Ectodermal cell (in vitro differentiated cells): ENCODE results near the gene CIAPIN1.
"Not testable (repeated sequence)": the region's sequence is repeated elsewhere in the genome, so short reads cannot be mapped to it uniquely, and the experiment has no call there.

ENCODE experiments used
- H3K27ac ChIP-seq: 2 replicates; pipeline ENCODE4 v1.7.0; 2013; ENCODE audit warnings: mild to moderate bottlenecking, low read depth, low read length; ENCODE audit not compliant: insufficient read depth, poor library complexity, severe bottlenecking
- H3K27me3 ChIP-seq: 2 replicates; pipeline ENCODE4 v1.7.0; 2013; ENCODE audit warnings: mild to moderate bottlenecking, low read length; ENCODE audit not compliant: insufficient read depth, control insufficient read depth, poor library complexity, severe bottlenecking
- H3K36me3 ChIP-seq: one replicate; pipeline ENCODE4 v1.7.0; 2013; ENCODE audit warnings: low read length; ENCODE audit not compliant: control insufficient read depth, insufficient read depth
- H3K4me1 ChIP-seq: one replicate; pipeline ENCODE4 v1.7.0; 2013; ENCODE audit warnings: low read length; ENCODE audit not compliant: control insufficient read depth, insufficient read depth
- H3K4me3 ChIP-seq: 2 replicates; pipeline ENCODE4 v1.7.0; 2013; ENCODE audit warnings: low read depth, low read length, control low read depth; ENCODE audit not compliant: insufficient read depth
- H3K9me3 ChIP-seq: 2 replicates; pipeline ENCODE4 v1.7.0; 2013; ENCODE audit warnings: mild to moderate bottlenecking, low read length, moderate library complexity; ENCODE audit not compliant: control insufficient read depth
- WGBS, 2 experiments: methylation state at CpG; one replicate each; pipeline ENCODE4 v1.1.7; 2013; ENCODE audit warnings: missing lambda C conversion rate in 2 of 2; 5-methylcytosine and 5-hydroxymethylcytosine counted together

The CIAPIN1 gene

DNA sequence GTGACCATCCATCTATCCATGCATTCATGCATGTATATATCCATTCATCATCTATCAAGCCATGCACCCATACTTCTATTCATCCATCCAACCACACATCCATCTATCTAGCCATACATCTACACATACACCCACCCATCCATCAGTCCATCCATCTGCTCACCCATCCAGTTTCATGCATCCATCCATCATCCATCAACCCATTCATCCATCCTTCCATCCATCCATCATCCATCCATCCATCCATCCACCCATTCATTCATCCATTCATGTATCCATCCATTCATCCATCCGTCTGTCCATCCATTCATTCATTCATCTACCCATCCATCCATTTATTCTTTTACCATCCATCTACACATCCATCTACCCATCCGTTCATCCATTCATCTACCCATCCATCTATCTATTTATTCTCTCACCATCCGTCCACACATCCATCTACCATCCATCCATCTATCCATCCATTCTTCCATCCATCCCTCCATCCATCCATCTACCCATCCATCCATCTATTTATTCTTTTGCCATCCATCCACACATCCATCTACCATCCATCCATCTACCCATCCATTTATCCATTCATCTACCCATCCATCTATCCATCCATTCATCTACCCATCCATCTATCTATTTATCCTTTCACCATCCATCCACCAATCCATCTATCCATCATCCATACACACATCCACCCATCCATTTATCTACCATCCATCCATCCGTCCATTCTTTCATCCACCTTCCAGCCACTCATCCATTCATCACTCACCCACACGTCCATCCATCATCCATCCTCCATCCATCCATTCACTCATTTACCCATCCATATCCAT lies 39.4 kb downstream of the CIAPIN1 start:
- WGBS, 2 experiments = 88 to 89% methylated on average over 5 of the region's 5 CpGs
- Histone ChIP-seq H3K9me3 (no peaks in the 10 kb centered on the region), H3K4me3 (no peak overlapping the region), H3K27ac (no peak overlapping the region), H3K36me3 (no peaks in the 10 kb centered on the region), H3K27me3 (no peaks in the 10 kb centered on the region), H3K4me1 (no peaks in the 10 kb centered on the region)

DNA sequence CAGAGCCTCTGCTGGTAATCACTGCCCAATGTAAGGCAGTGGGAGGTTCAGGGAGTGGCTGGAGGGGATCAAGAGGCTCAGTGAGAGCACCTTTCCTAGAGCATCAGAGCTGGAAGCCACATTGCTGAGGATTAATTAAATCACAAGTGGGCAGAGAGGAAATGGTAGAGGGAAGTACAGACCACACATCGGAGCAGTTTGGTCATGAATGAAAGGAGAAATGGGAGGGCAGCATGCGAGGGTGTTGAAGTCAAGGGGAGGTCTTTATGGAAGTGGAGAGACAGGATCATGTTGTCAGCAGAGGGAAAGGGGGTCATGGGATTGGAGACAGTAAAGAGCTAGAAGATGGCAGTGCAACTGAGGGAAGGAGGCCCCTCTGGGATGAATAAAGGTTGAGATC lies 40.3 kb downstream of the CIAPIN1 start:
- no peaks in the 10 kb centered on the region for H3K27me3 ChIP-seq
- 88 to 92% methylated on average over 2 of the region's 2 CpGs for whole genome bisulfite sequencing, 2 experiments

DNA sequence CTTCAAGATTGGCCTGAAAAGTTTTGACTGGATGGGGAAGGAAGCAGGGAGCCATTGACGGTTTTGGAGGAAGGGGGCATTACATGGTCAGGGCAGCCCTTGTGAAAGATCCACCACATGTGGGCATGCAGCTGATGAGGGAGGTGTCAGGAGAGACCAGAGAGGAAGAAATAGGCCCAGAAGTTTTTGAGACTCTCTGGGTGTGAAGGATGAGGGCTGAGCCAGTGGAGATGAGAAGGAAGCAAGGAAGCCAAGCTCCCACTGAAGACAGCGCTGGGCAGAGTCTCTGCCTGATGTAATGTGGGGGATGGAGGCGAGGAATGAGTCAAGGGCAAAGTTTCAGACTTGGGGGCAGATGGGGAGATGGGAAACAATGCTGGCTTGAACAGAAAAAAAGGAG lies 42.1 kb downstream of the CIAPIN1 start:
- 88 to 91% methylated on average over 3 of the region's 3 CpGs for WGBS, 2 experiments
- Histone ChIP-seq H3K4me1 (peaks cover 6% of the 10 kb centered on the region), H3K9me3 (no peaks in the 10 kb centered on the region), H3K27me3 (no peaks in the 10 kb centered on the region), H3K4me3 (no peak overlapping the region), H3K36me3 (no peaks in the 10 kb centered on the region), H3K27ac (no peak overlapping the region)

More for the DNA sequence above, 40.3 kb downstream of the CIAPIN1 start:
- Histone ChIP-seq H3K36me3 (no peaks in the 10 kb centered on the region), H3K4me1 (peaks cover 6% of the 10 kb centered on the region), H3K4me3 (no peak overlapping the region), H3K27ac (no peak overlapping the region), H3K9me3 (no peaks in the 10 kb centered on the region)

DNA sequence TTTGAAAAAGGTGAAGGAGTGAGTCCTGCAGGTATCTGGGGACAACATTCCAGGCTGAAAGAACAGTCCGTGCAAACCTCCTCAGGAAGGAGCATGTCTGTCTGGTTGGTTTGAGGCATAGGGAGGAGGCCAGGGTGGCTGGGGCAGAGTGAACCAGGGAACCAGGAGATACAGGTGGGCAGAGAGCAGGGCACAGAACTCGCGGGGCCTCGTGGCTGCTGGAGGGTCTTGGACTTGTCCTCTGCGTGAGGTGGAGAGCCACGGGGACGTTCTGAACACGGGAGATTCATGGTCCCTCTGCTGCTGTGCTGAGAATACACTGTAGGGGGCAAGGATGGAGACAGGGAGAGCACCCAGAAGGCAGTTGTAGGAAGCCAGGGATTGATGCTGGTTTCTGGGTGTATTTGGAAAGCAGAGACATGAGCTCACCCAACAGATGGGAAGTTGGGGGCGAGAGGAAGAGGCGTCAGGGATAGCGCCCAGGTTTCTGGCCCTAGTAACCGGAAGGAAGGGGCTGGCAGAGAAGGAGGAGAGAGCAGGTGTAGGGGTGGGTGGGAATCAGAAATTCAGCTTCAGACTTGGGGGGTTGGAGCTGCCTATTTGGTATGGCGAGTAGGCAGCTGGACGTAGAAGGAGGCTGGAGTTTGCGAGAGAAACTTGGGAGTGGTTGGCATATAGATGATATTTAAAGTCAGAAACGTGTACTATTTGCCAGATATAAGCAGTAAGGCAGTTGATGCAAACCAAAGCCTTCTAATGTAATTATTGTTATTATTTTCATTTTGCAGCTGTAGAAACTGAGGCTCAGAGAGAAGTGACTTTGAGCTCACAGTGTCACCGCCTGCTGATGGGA lies 43.0 kb downstream of the CIAPIN1 start, which contains the start of gene CCL17:
Gene CCL17, plus strand, starts transcription at position 803 of the 853 bp plus-strand sequence. CDS start 9,166 bp downstream, outside the sequence.
- Histone ChIP-seq H3K4me3 (no peak within 1 kb of the TSS), H3K27me3 (no peaks in the 10 kb centered on the region), H3K27ac (no peak within 1 kb of the TSS), H3K4me1 (peaks cover 6% of the 10 kb centered on the region), H3K36me3 (no peaks in the 10 kb centered on the region), H3K9me3 (no peaks in the 10 kb centered on the region)
- WGBS, 2 experiments = 88 to 89% methylated on average over 17 of the region's 17 CpGs

DNA sequence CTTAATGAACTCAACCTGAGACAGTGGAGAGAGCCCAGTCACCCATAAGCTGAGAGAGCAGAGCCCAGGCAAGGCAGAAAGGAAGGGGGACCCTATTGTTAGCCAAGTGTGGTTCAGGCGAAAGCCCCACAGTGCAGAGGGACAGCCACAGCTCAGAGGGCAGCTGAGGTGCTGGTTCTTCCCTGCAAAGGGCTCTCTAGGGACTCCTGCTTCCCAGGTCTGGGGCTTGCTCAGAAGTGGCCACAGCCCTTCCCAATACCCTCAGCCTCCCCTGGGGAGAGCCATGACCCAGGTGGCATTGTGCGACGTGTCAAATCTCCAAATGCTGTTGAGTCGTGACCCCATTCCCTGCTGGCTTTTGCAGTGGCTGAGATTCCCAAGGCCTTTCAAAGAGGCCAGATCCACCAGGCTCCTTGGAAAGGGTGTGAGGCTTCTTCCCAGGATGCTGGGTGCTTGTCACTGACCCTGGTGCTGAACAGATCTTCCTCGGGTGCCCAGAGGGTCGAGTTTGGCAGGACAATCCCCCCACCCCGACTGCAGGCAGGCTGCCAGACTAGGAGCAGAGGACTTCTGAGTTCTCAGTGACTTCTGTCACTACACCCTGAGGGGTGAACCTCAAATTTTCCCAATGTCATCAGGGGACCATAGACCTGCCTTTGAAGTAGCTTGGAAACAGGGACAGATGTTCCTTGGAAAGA lies 45.1 kb downstream of the CIAPIN1 start:
- Histone ChIP-seq H3K9me3 (no peaks in the 10 kb centered on the region), H3K27ac (no peak overlapping the region), H3K36me3 (no peaks in the 10 kb centered on the region), H3K4me3 (no peak overlapping the region), H3K4me1 (peaks cover 6% of the 10 kb centered on the region), H3K27me3 (no peaks in the 10 kb centered on the region)
- WGBS, 2 experiments = 55 to 56% methylated on average over 7 of the region's 7 CpGs

DNA sequence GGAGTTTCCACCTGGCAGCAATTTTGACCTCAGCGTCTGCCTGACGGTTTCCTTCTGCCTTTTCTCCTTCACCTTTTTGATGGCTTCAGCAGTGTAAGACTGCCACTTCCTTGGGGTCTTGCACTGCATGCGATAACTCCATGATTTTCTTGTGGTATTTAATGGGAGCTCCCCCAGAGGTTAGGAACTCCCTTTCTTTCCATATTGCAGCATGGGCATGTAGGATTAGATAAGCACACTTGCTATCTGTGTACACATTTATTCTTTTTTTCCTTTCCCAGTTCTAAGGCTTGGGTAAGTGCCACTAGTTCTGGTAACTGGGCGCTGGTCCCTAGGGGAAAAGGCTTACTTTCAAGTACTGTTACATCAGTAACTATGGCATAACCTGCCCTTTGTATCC lies 49.7 kb downstream of the CIAPIN1 start:
- 91 to 93% methylated on average over 4 of the region's 4 CpGs for WGBS, 2 experiments
- not testable (repeated sequence) for H3K27ac ChIP-seq, H3K9me3 ChIP-seq, H3K27me3 ChIP-seq, H3K36me3 ChIP-seq, H3K4me1 ChIP-seq, H3K4me3 ChIP-seq

DNA sequence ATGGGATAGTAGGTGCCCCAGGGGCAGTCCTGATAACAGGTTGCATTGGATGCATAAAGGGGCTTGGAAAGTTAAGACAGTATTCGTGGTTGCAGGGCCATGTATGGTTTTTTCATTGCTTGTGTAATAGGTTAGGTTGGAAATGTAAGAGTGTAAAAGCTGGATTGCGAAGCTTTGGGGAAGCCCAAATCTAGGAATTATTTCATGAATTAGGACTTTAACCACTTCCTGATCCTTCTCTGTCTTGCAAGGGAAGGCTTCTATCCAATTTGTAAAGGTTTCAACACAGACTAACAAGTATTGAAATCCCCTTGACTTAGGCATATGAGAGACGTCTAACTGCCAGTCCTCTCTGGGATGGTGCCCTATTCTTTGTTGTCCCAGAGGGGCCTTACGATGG lies 50.4 kb downstream of the CIAPIN1 start:
- Histone ChIP-seq H3K4me1 (no peaks in the 10 kb centered on the region), H3K4me3 (no peak overlapping the region), H3K27me3 (no peaks in the 10 kb centered on the region), H3K27ac (no peak overlapping the region), H3K9me3 (no peaks in the 10 kb centered on the region), H3K36me3 (no peaks in the 10 kb centered on the region)
- WGBS, 2 experiments = 88 to 93% methylated on average over 4 of the region's 4 CpGs

DNA sequence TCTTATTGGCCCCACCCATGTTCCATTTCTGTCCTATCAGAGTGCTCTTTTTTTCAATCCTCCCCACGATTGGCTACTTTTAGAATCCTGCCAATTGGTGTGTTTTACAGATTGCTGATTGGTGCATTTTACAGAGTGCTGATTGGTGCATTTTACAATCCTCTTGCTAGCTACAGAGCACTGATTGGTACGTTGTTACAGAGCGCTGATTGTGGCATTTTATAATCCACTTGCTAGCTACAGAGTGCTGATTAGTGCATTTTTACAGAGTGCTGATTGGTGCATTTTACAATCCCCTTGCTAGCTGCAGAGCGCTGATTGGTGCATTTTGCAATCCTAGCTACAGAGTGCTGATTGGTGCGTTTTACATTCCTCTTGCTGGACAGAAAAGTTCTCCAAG lies 52.2 kb downstream of the CIAPIN1 start:
- 94% methylated on average over 5 of the region's 5 CpGs for WGBS, 2 experiments
- Histone ChIP-seq H3K4me1 (no peaks in the 10 kb centered on the region), H3K4me3 (no peak overlapping the region), H3K27ac (no peak overlapping the region), H3K36me3 (no peaks in the 10 kb centered on the region), H3K9me3 (no peaks in the 10 kb centered on the region), H3K27me3 (no peaks in the 10 kb centered on the region)

DNA sequence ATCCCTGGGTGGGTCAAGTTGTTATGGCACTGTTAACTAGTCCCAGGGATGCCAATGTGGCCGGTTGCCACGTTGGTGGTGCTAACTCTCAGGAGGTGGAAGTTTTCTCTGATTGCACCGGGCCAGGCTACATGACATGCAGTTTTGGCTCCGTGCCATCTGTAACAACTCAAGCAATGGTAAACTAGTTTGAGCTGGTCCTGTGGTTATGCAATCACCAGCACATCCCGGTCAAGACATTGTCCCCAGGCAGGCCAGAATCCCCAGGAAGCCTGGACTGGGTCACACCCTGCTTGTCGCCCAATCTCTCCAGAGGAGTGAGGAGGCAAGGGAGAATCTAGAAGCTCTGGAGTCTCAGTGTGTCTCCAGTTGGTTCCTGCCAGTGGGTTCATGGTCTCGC lies 52.7 kb downstream of the CIAPIN1 start:
- H3K27me3 ChIP-seq = no peaks in the 10 kb centered on the region
- 90 to 92% methylated on average over 7 of the region's 7 CpGs for WGBS, 2 experiments
- no peak overlapping the region for H3K27ac ChIP-seq
- H3K4me1 ChIP-seq = no peaks in the 10 kb centered on the region
- H3K4me3 ChIP-seq = no peak overlapping the region
- H3K9me3 ChIP-seq = no peaks in the 10 kb centered on the region
- no peaks in the 10 kb centered on the region for H3K36me3 ChIP-seq

DNA sequence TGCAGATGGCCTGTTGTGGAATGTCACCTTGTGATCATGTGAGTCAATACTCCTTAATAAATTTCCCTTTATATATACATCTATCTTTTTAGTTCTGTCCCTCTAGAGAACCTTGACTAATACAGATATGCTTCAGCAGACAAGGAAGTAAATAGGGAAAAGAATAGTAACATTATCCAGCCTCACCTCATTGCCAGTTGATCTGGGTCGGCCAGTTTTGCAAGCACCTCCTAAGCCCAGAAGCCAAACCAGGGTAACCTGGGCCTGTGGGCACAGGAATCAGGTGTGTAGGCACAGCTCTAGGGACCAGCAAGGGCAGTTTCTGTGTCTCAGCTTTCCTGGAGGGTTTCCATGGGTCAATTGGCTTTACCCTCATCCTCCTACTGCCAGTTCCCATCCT lies 54.5 kb downstream of the CIAPIN1 start:
- H3K36me3 ChIP-seq = no peaks in the 10 kb centered on the region
- H3K27me3 ChIP-seq = no peaks in the 10 kb centered on the region
- WGBS, 2 experiments = 85 to 86% methylated on average over 1 of the region's 1 CpG
- H3K9me3 ChIP-seq = no peaks in the 10 kb centered on the region
- H3K27ac ChIP-seq = no peak overlapping the region
- no peaks in the 10 kb centered on the region for H3K4me1 ChIP-seq
- H3K4me3 ChIP-seq = no peak overlapping the region
